GOT3 (cell line): ENCODE results near the gene OSR1.

Experiments used
- DNase-seq: peaks from one replicate; lab custom pipeline; 2025; ENCODE audit warnings: mixed read lengths; lab: John Stamatoyannopoulos, UW

The OSR1 gene

DNA sequence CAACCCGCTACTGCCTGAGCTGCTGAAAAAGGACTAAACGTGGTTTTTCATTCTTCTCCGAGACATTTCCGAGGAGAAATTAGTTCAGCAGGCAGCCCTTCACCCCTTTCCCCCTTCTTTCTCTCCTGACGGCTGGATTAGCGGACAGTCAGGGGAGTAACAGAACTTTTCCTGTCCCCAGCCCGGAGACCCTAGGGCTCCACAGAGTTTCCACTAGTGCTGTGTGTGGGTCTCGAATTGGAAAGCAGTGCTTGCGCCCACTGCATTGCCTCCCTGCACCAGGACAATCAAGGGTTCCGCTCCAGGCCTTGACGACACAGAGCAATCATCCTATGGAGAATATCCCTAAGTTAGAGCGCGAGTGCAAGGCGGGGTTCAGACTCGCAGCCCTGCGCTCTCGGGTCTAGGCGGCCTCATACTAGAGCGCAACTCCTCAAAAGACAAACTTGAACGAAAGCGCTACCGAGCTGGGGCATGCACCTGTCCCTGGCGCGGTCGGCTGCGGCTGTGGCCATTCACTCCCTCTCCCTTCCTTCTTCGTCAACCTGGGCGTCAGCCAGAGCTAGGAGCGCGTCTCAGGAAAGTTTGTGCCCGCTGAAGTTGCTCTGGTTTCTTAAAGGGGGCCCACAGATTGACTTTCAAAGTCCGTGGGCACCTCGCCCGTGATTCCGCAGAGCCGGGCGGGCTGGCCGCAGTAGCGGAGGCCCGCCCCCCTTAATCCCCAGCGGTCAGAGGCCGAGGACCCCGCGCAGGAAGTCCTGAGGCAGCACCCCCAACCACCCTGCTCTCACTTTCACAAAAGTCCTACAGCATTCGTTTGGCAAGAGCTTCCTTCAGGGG lies 801 bp downstream of the OSR1 start:
- no peak for DNase-seq

- DNase-seq: no peak
These were observed 1.6 kb downstream of the OSR1 start for GRCh38 chr2:19356545-19357401.

- no peak for DNase-seq
These were observed 2.4 kb downstream of the OSR1 start for GRCh38 chr2:19355931-19356544.

- DNase-seq: no peak
These were observed 3.0 kb downstream of the OSR1 start for GRCh38 chr2:19355416-19355821.

- no peak for DNase-seq
These were observed 3.4 kb downstream of the OSR1 start for GRCh38 chr2:19355014-19355405.

GRCh38 chr2:19353721-19354050 lies 4.7 kb downstream of the OSR1 start:
- no peak for DNase-seq

DNA sequence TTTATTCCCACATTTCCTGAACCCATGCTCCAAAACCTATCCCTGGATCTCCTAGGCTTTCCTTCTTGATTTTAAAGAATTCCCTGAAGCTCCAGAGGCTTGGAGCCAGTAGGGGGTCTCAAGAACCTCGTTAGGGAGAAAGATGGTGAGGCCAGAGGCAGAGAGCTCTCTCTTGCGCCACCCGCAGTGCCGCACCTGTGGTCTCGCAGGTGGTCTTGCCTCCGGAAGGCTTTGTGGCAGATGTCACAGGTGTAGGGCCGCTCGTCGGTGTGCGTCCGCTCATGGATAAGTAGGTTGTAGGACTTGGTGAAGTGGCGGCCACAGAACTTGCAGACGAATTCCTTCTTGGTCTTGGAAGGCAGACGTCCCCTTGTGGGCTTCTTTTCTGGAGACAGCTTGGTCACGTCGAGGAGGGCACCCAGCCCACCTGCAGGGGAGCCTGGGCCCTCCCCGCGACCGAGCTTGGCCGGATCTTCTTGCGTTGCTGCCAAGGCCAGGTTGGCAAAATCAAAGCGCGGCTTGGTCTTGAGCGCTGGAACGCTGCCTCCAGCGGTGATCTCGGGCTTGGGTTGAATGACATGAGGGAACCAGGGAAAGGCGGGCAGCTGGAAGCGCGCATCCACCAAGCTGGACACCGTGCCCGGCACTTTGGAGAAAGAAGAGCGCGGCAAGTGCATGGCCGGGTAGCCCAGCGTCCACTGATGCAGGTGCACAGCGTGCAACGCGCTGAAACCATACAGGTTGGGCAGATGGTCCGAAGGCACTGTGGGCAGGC lies 5.3 kb downstream of the OSR1 start:
- no peak for DNase-seq

GRCh38 chr2:19351899-19352697 lies 6.3 kb downstream of the OSR1 start:
- no peak for DNase-seq

GRCh38 chr2:19351499-19351898 lies 6.9 kb downstream of the OSR1 start:
- no peak for DNase-seq

- no peak for DNase-seq
These were observed 7.6 kb downstream of the OSR1 start for GRCh38 chr2:19350678-19351401.

GRCh38 chr2:19349911-19350677 lies 8.3 kb downstream of the OSR1 start:
- DNase-seq: no peak

DNA sequence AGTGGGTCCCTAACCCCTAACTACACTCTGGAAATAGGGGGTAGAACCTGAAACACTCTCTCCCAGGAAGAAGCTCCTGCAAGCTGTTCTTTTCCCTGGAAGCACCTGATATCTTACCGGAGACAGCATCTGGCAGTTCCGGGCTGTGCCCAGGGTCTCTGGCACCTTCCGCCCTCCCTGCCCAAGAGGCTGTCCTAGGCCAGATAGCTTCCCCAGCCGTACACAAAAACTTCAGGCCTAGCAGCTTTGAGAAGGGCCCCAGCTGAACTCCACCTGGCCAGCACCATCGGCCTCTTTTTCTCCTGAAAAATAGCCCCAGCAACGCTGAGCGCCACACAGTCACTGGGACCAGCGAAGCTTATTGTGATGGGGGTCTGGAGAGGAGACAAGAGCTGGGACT lies 9.7 kb downstream of the OSR1 start:
- DNase-seq: no peak

DNA sequence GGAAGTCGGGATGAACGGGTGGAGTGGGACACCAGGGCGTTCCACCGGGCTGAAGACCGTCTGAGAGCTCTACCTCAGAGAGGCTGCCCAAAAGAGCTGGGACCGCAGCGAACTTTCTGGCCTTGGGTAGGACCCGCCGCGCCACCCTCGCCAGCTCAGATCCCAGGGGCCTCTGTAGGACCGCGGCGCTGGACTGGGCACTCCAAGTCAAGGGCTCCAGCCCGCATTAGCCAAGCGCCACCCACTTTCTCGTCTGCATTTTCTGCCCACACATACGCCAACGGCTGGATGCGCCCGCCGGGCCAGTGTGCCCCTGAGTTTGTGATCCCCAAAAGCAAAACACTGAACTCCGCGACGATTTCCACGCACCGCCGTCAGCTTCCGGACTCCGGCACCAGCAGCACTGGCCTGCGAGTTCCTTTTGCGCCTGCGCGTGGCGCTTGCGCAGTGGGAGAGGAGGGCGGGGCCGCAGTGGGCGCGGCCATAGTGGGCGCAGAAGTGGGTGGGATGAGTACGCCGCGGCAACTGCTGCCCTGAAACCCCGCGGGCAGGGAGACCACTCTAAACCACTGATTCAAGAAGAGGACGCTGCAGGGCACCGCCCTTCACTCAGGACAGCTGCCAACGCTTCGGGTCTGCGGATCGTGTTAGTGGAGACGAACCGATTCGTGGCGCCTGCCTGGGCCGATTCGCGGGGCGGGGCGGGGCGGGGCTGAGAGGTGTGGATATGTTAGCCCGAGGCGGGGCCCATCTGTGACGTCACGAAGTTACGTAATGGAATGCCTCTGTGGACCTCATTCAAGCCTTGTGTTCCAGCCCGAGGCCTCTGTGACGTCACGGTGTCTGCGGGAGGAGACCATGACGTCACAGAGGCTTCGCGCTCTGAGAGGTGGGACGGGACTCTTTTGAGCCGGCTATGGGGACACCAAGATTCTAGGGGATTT lies 10.5 kb downstream of the OSR1 start:
- DNase-seq: peak; percentile 97

- DNase-seq: no peak
These were observed 11.3 kb downstream of the OSR1 start for GRCh38 chr2:19346983-19347618.

GRCh38 chr2:19337742-19338141 lies 20.7 kb downstream of the OSR1 start:
- DNase-seq: no peak

GRCh38 chr2:19337202-19337601 lies 21.2 kb downstream of the OSR1 start:
- no peak for DNase-seq

- DNase-seq: no peak
These were observed 21.6 kb downstream of the OSR1 start for GRCh38 chr2:19336781-19337180.

DNA sequence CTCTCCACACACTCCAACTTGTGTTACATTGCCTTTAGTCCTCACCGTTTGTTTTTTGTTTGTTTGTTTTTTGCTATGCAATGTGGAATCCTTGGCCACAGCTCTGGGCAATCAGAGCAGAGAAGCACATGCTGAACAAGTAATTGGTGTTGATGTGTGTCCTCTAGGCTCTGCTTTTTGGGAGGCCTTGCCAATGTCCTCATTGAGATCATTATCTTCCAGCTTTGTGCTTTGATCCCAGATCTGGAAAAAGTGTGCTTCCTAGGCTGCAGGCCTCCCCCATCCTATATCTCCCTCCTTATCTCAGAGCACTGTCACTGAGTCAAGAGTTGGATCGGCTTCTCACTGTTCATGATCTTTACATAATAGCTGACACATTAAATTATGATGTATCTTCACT lies 25.9 kb downstream of the OSR1 start:
- DNase-seq: no peak
